Fibroblast of lung (primary cell): ENCODE measurements around the gene DNAJC10. TPM values are rescaled to one million over a fixed set of nuclear protein-coding genes. Genes with fewer than 3 reads are reported as not detected.

Source experiments
- DNase-seq, 2 donors: peaks; one replicate each; pipeline versions ENCODE4 v3.0.0 to v3.0.0-alpha.2; 2010; ENCODE audit warnings: low read depth in 2 of 2
- H2AFZ ChIP-seq: 2 replicates; pipeline ENCODE4 v1.5.1; 2012; ENCODE audit warnings: low read length, control low read depth, inconsistent platforms
- H3K27ac ChIP-seq: 2 replicates; pipeline ENCODE4 v1.5.1; 2011; ENCODE audit warnings: low read length, control low read depth; ENCODE audit not compliant: insufficient read depth
- H3K27me3 ChIP-seq: 2 replicates; pipeline ENCODE4 v1.5.1; 2011; ENCODE audit warnings: mild to moderate bottlenecking, low read length; ENCODE audit not compliant: control insufficient read depth, insufficient read depth
- H3K36me3 ChIP-seq: 2 replicates; pipeline ENCODE4 v1.5.1; 2011; ENCODE audit warnings: low read length; ENCODE audit not compliant: control insufficient read depth, insufficient read depth
- H3K4me1 ChIP-seq: 2 replicates; pipeline ENCODE4 v1.5.1; 2011; ENCODE audit warnings: low read length; ENCODE audit not compliant: control insufficient read depth, insufficient read depth; ENCODE audit errors: extremely low read depth
- H3K4me2 ChIP-seq: 2 replicates; pipeline ENCODE4 v1.5.1; 2011; ENCODE audit warnings: low read length, control low read depth; ENCODE audit not compliant: insufficient read depth; ENCODE audit errors: extremely low read depth
- H3K4me3 ChIP-seq, 4 experiments: fragments of 200-600 bp in 1 of 4; sonication (generic) in 1 of 4; replicated peaks in 1 of 4; 2 replicates each; pipeline ENCODE4 v1.5.1; 2011 to 2016; ENCODE audit warnings: low read length in 4 of 4, low read depth in 3 of 4, mild to moderate bottlenecking in 3 of 4, control low read depth in 2 of 4, inconsistent platforms in 1 of 4, mixed read lengths in 1 of 4; ENCODE audit not compliant: insufficient read depth in 1 of 4; ENCODE audit errors: control extremely low read depth in 1 of 4
- H3K79me2 ChIP-seq: 2 replicates; pipeline ENCODE4 v1.5.1; 2012; ENCODE audit warnings: mild to moderate bottlenecking, low read length, inconsistent platforms; ENCODE audit not compliant: control insufficient read depth, insufficient read depth
- H3K9ac ChIP-seq: 2 replicates; pipeline ENCODE4 v1.5.1; 2011; ENCODE audit warnings: mild to moderate bottlenecking, low read length, control low read depth; ENCODE audit not compliant: insufficient read depth
- H3K9me3 ChIP-seq: 2 replicates; pipeline ENCODE4 v1.5.1; 2012; ENCODE audit warnings: low read depth, low read length; ENCODE audit not compliant: control insufficient read depth, insufficient read depth
- H4K20me1 ChIP-seq: 2 replicates; pipeline ENCODE4 v1.5.1; 2011; ENCODE audit warnings: low read length; ENCODE audit not compliant: control insufficient read depth, insufficient read depth; ENCODE audit errors: extremely low read depth
- CTCF ChIP-seq, 2 donors: IDR thresholded peaks in 1 of 2; conservative IDR thresholded peaks in 1 of 2; 1 replicate in 1 of 2; 2 replicates in 1 of 2; pipeline ENCODE4 v1.5.1; 2011 to 2012; ENCODE audit warnings: low read length in 2 of 2, control low read depth in 1 of 2, inconsistent platforms in 1 of 2, low read depth in 1 of 2, mild to moderate bottlenecking in 1 of 2
- EZH2 ChIP-seq: IDR thresholded peaks from 2 replicates; pipeline ENCODE4 v1.5.1; 2012; ENCODE audit warnings: low read length, control low read depth, mild to moderate bottlenecking; ENCODE audit errors: missing control alignments
- polyA plus RNA-seq, 2 donors: library from polyadenylated mRNA; depleted of rRNA in 1 of 2; stranded (reverse) in 1 of 2; unstranded in 1 of 2; fragments of >200 nt; gene quantifications; 2 replicates each; pipeline ENCODE4 v1.2.1, GENCODE V29; 2011 to 2012; ENCODE audit warnings: missing spikeins in 1 of 2
- total RNA-seq: library from RNA; depleted of rRNA; stranded (reverse); fragments of >200 nt; gene quantifications from 2 replicates; pipeline ENCODE4 v1.2.1, GENCODE V29; 2014

Gene DNAJC10
- total and polyA plus RNA-seq, 2 donors (not counting 1 experiment from before 2014, with no cell fraction given) = 86.7 to 102 TPM

DNA sequence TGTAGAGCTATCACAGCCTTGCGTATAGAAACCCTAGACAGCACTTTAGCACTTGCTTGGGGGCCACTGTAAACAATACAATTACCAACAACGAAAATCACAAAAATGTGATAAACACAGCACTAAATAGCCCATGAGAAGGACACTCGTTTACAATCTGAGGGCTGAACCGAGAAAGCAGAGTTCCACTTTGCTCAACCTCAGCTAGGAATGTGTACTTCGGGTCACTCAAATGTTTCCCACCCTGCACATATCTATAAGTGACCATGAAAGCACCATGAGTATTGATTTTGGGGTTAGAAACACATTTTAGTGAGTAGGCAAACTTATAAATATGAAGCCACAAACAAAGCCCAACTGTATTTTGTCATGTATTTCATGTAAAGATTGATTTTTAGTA is 88.1 kb downstream of the DNAJC10 start:
- Histone ChIP-seq H3K27me3 (peaks cover 6% of the 10 kb centered on the region), H3K4me3 (no peak overlapping the region), H3K4me2 (no peak overlapping the region), H3K27ac (no peak overlapping the region), H3K79me2 (no peaks in the 10 kb centered on the region), H3K9ac (no peak overlapping the region), H4K20me1 (no peaks in the 10 kb centered on the region), H3K36me3 (no peaks in the 10 kb centered on the region), H3K4me1 (no peaks in the 10 kb centered on the region), H3K9me3 (no peaks in the 10 kb centered on the region), H2AFZ (no peak overlapping the region)
- no peak for DNase-seq
- TF ChIP-seq EZH2 = no peak

DNA sequence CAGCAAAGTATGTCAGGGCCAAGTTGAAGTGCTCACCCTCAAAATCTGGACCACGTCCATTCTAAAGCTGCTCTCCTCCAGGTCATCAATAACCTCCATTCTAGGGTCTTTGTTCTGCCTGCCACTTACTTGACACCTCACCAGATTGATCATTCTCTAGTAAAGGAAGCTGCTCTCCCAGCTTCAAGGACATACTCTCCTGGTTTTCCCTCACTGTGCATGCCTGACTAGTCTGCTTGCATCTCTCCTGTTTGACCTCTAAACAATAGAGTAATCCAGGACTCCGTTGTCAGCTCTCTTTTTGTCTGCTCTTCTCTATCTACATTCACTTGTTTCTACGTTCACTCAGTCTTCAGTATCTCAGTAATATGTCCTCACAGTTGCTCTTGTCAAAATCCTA is 91.3 kb downstream of the DNAJC10 start:
- TF ChIP-seq EZH2 (no peak), CTCF (conservative IDR thresholded peaks at IDR 0.05 in 1 of 2, IDR thresholded peaks at IDR 0.05 in 1 of 2; ENCODE audit: low read depth in 1 of 2, low read length in 2 of 2) (no peak)
- Histone ChIP-seq H4K20me1 (no peaks in the 10 kb centered on the region), H3K9ac (no peak overlapping the region), H3K27me3 (peaks cover 6% of the 10 kb centered on the region), H3K4me1 (no peaks in the 10 kb centered on the region), H3K79me2 (no peaks in the 10 kb centered on the region), H3K4me2 (no peak overlapping the region), H3K27ac (no peak overlapping the region), H3K9me3 (no peaks in the 10 kb centered on the region), H3K4me3 (no peak overlapping the region), H3K36me3 (no peaks in the 10 kb centered on the region), H2AFZ (no peak overlapping the region)
- DNase-seq = no peak

GRCh38 chr2:182810087-182810486 is 94.0 kb downstream of the DNAJC10 start:
- Histone ChIP-seq H3K27me3 (peaks cover 6% of the 10 kb centered on the region), H2AFZ (no peak overlapping the region), H3K79me2 (no peaks in the 10 kb centered on the region), H3K4me3 (no peak overlapping the region), H4K20me1 (no peaks in the 10 kb centered on the region), H3K4me1 (no peaks in the 10 kb centered on the region), H3K4me2 (no peak overlapping the region), H3K9me3 (no peaks in the 10 kb centered on the region), H3K36me3 (no peaks in the 10 kb centered on the region), H3K27ac (no peak overlapping the region), H3K9ac (no peak overlapping the region)
- DNase-seq = no peak
- TF ChIP-seq CTCF (conservative IDR thresholded peaks at IDR 0.05 in 1 of 2, IDR thresholded peaks at IDR 0.05 in 1 of 2; ENCODE audit: low read depth in 1 of 2, low read length in 2 of 2) (no peak), EZH2 (no peak)
